ENCODE results near the gene DDX1.

The DDX1 gene

GRCh38 chr2:15647622-15648590 is 56.2 kb downstream of the DDX1 start:
- DNase-seq = no peak

- DNase-seq = no peak
These were observed 57.2 kb downstream of the DDX1 start for GRCh38 chr2:15648593-15649525.

- no peak for DNase-seq
These were observed 58.0 kb downstream of the DDX1 start for GRCh38 chr2:15649561-15650255.

- DNase-seq = no peak
These were observed 59.1 kb downstream of the DDX1 start for GRCh38 chr2:15650616-15651366.

GRCh38 chr2:15651367-15651727 is 59.7 kb downstream of the DDX1 start:
- no peak for DNase-seq

- DNase-seq = no peak
These were observed 60.6 kb downstream of the DDX1 start for GRCh38 chr2:15652252-15652651.

- no peak for DNase-seq
These were observed 61.1 kb downstream of the DDX1 start for GRCh38 chr2:15652801-15653200.

- DNase-seq = no peak
These were observed 62.4 kb downstream of the DDX1 start for GRCh38 chr2:15653806-15654726.

GRCh38 chr2:15654727-15655073 is 63.0 kb downstream of the DDX1 start:
- no peak for DNase-seq

GRCh38 chr2:15655123-15655887 is 63.6 kb downstream of the DDX1 start:
- DNase-seq = no peak

- no peak for DNase-seq
These were observed 64.4 kb downstream of the DDX1 start for GRCh38 chr2:15656090-15656489.

GRCh38 chr2:15657759-15658158 is 66.1 kb downstream of the DDX1 start:
- no peak for DNase-seq

- no peak for DNase-seq
These were observed 67.2 kb downstream of the DDX1 start for GRCh38 chr2:15658911-15659310.

- no peak for DNase-seq
These were observed 69.0 kb downstream of the DDX1 start for GRCh38 chr2:15660491-15661294.

- no peak for DNase-seq
These were observed 69.6 kb downstream of the DDX1 start for GRCh38 chr2:15661295-15661569.

- DNase-seq = no peak
These were observed 70.4 kb downstream of the DDX1 start for GRCh38 chr2:15662026-15662425.

GRCh38 chr2:15662579-15662978 is 70.9 kb downstream of the DDX1 start:
- DNase-seq = no peak

GRCh38 chr2:15663802-15664201 is 72.1 kb downstream of the DDX1 start:
- DNase-seq = no peak

GRCh38 chr2:15664273-15665066 is 72.8 kb downstream of the DDX1 start:
- DNase-seq = no peak
